Sigmoid colon (tissue), 4 donors: Measurements from ENCODE around the gene CACNA2D3.

Experiments used
- EP300 ChIP-seq, 4 donors: sonication (generic); formaldehyde crosslinking; IDR thresholded peaks; one replicate each; pipeline ENCODE4 v1.6.1; 2017; ENCODE audit warnings: antibody characterized with exemption in 4 of 4
- POLR2A ChIP-seq, 2 donors: fragments of 450-650 bp; IDR thresholded peaks; one replicate each; pipeline ENCODE4 v1.6.1; 2016; ENCODE audit warnings: antibody characterized with exemption in 2 of 2, mild to moderate bottlenecking in 2 of 2, moderate library complexity in 2 of 2
- POLR2AphosphoS5 ChIP-seq, 4 donors: sonication (generic); formaldehyde crosslinking; IDR thresholded peaks; one replicate each; pipeline ENCODE4 v1.6.1; 2017; ENCODE audit warnings: antibody characterized with exemption in 4 of 4
- TF ChIP-seq, protein P1 (sequence below), 4 experiments: fragments of 450-650 bp in 3 of 4; fragments of 200-600 bp in 1 of 4; IDR thresholded peaks; one replicate each; pipeline ENCODE4 v1.5.1; 2016 to 2019; ENCODE audit warnings: antibody characterized with exemption in 4 of 4, mild to moderate bottlenecking in 3 of 4, moderate library complexity in 2 of 4

DNA sequence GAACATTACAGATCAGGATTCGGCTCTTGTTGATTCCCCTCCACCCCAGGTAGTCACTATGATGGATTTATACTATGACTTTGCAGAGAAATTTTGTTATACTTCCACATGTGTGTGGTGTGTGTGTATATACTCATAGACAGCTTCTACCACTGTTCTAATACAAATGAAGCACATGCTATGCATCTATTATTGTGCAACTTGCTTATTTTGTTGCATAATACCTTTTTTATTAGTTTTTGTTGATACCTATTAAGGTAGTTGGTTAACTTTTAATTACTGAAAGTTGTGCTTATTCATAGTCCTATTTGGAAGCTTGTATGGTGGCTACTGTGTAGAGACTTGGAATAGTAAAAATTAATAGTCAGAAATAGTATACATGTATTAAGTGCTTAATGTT is 140.6 kb downstream of the CACNA2D3 start:
- TF ChIP-seq, protein P1, sequence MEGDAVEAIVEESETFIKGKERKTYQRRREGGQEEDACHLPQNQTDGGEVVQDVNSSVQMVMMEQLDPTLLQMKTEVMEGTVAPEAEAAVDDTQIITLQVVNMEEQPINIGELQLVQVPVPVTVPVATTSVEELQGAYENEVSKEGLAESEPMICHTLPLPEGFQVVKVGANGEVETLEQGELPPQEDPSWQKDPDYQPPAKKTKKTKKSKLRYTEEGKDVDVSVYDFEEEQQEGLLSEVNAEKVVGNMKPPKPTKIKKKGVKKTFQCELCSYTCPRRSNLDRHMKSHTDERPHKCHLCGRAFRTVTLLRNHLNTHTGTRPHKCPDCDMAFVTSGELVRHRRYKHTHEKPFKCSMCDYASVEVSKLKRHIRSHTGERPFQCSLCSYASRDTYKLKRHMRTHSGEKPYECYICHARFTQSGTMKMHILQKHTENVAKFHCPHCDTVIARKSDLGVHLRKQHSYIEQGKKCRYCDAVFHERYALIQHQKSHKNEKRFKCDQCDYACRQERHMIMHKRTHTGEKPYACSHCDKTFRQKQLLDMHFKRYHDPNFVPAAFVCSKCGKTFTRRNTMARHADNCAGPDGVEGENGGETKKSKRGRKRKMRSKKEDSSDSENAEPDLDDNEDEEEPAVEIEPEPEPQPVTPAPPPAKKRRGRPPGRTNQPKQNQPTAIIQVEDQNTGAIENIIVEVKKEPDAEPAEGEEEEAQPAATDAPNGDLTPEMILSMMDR (IDR thresholded peaks at IDR 0.05) = no peak
- TF ChIP-seq POLR2A (IDR thresholded peaks at IDR 0.05) (no peak), EP300 (IDR thresholded peaks at IDR 0.05) (no peak), POLR2AphosphoS5 (IDR thresholded peaks at IDR 0.05) (no peak)
